BLaER1 (cell line): ENCODE results near the gene DRG2.

Experiments used
- H3K27ac ChIP-seq: shearing (Covaris generic); formaldehyde crosslinking; 2 replicates; pipeline ENCODE4 v1.8.1; 2022
- H3K27me3 ChIP-seq: shearing (Covaris generic); formaldehyde crosslinking; 2 replicates; pipeline ENCODE4 v1.8.1; 2022
- H3K36me3 ChIP-seq: shearing (Covaris generic); formaldehyde crosslinking; 2 replicates; pipeline ENCODE4 v1.8.1; 2022
- H3K4me1 ChIP-seq: shearing (Covaris generic); formaldehyde crosslinking; 2 replicates; pipeline ENCODE4 v1.8.1; 2022
- H3K4me2 ChIP-seq: shearing (Covaris generic); formaldehyde crosslinking; 2 replicates; pipeline ENCODE4 v1.8.1; 2022
- H3K4me3 ChIP-seq: shearing (Covaris generic); formaldehyde crosslinking; 2 replicates; pipeline ENCODE4 v1.8.1; 2022
- H3K9ac ChIP-seq: shearing (Covaris generic); formaldehyde crosslinking; 2 replicates; pipeline ENCODE4 v1.8.1; 2022
- H3K9me3 ChIP-seq: shearing (Covaris generic); formaldehyde crosslinking; 2 replicates; pipeline ENCODE4 v1.8.1; 2022
- H4K20me1 ChIP-seq: shearing (Covaris generic); formaldehyde crosslinking; 2 replicates; pipeline ENCODE4 v1.8.1; 2022
- Cebpa-rat ChIP-seq: shearing (Covaris generic); IDR thresholded peaks from 2 replicates; pipeline ENCODE4 v1.8.1; 2022

The DRG2 gene

DNA sequence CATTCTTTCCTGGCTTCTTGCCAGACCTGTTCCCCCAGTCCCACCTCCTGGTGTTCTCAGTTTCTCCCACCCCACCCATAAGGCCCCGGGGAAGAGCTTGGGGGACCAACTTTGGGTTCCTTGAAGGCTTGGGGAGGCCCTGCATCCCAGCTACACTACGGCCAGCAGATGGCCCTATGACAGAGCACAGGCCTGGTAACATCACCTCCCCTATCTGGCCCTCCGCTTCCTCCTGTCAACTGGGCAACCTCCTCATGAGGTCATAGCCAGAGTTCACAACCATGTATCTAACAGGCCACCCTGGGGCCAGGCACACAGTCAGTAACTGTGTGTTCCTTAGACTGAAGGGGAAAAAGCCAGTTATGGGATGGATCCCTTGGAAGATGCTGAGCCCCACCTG, 52.2 kb downstream of the DRG2 start:
- H3K9me3 ChIP-seq, result no peaks in the 10 kb centered on the region
- H3K4me1 ChIP-seq, result peaks cover 11% of the 10 kb centered on the region
- H3K27me3 ChIP-seq, result no peaks in the 10 kb centered on the region
- no peaks in the 10 kb centered on the region for H4K20me1 ChIP-seq
- H3K36me3 ChIP-seq, result no peaks in the 10 kb centered on the region
- no peak overlapping the region for H3K4me2 ChIP-seq
- no peak for TF ChIP-seq Cebpa-rat
- H3K9ac ChIP-seq, result no peak overlapping the region
- H3K4me3 ChIP-seq, result no peak overlapping the region
- H3K27ac ChIP-seq, result no peak overlapping the region

DNA sequence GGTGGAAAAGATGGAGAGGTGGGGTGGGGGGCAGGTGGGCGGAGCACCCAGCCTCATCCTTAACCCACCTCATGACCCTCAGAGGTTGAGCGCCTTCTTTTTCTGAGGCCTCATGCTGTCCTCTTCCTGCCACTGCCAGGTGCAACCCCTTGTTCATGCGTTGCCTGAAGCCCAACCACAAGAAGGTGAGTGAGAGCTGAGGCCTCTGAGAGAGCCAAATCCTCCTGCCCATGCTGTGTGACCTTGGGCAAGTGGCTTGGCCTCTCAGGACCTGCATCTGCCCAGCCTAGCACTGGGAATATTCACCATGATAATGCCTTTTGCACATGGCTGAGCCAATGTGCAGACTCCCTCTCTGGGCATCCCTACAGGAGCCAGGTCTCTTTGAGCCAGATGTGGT, 52.9 kb downstream of the DRG2 start:
- H3K9ac ChIP-seq, result no peak overlapping the region
- no peaks in the 10 kb centered on the region for H3K36me3 ChIP-seq
- no peaks in the 10 kb centered on the region for H4K20me1 ChIP-seq
- no peak overlapping the region for H3K4me2 ChIP-seq
- no peaks in the 10 kb centered on the region for H3K9me3 ChIP-seq
- H3K4me1 ChIP-seq, result peaks cover 13% of the 10 kb centered on the region
- H3K27me3 ChIP-seq, result no peaks in the 10 kb centered on the region
- no peak for TF ChIP-seq Cebpa-rat
- H3K27ac ChIP-seq, result no peak overlapping the region
- no peak overlapping the region for H3K4me3 ChIP-seq

DNA sequence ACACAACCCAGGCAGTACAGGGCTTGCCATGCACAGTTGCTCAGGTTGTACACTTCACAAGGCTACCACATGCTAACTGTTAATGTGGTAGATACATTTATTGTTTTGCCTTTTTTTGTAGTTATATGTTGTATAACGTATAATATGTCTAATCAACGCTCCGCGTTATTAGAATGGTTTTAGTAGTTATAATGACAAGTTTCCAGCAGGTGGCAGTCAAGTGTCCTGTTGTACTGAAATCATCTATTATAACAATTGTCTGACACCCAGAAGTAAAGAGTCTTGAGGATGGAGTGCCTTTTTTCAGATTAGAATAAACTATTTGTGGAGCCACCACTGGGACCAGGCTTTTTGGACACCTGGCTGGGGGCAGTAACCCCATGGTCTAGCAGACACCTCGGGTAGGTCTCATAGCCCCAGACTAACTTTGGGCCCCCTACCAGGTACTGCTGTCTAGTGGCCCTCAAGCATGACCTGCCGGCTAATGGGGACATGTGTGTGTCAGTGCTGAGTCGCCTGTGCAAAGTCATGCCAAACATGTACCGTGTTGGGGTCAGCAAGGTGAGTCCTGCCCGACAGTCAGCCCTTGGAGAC, 53.6 kb downstream of the DRG2 start:
- H3K4me1 ChIP-seq, result peaks cover 13% of the 10 kb centered on the region
- H4K20me1 ChIP-seq, result no peaks in the 10 kb centered on the region
- no peak overlapping the region for H3K27ac ChIP-seq
- no peaks in the 10 kb centered on the region for H3K27me3 ChIP-seq
- no peak overlapping the region for H3K4me2 ChIP-seq
- no peak overlapping the region for H3K9ac ChIP-seq
- no peak overlapping the region for H3K4me3 ChIP-seq
- no peak for TF ChIP-seq Cebpa-rat
- H3K36me3 ChIP-seq, result no peaks in the 10 kb centered on the region
- no peaks in the 10 kb centered on the region for H3K9me3 ChIP-seq

DNA sequence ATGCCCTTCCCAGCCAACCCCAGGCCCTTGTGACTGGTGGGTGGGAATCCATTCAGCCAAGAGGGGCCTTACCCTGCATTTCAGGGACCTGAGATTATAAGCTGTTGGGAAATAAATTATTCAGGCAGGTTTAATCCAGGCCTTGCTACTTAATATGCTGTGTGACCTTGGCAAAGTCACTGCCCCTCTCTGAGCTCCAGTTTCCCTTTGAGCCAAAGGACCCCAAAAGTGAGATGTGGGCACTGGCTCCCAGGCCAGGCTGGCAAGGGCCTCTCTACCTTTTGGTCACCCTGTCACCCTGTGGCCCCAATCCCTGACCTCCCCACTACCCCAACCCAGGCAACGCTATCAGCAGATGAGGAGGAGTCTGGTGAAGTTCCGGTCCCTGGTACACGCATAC, 54.7 kb downstream of the DRG2 start:
- no peak overlapping the region for H3K4me3 ChIP-seq
- no peak overlapping the region for H3K27ac ChIP-seq
- no peaks in the 10 kb centered on the region for H4K20me1 ChIP-seq
- no peak overlapping the region for H3K4me2 ChIP-seq
- no peaks in the 10 kb centered on the region for H3K9me3 ChIP-seq
- TF ChIP-seq Cebpa-rat, result no peak
- no peak overlapping the region for H3K9ac ChIP-seq
- peaks cover 13% of the 10 kb centered on the region for H3K4me1 ChIP-seq
- H3K36me3 ChIP-seq, result no peaks in the 10 kb centered on the region
- H3K27me3 ChIP-seq, result no peaks in the 10 kb centered on the region

DNA sequence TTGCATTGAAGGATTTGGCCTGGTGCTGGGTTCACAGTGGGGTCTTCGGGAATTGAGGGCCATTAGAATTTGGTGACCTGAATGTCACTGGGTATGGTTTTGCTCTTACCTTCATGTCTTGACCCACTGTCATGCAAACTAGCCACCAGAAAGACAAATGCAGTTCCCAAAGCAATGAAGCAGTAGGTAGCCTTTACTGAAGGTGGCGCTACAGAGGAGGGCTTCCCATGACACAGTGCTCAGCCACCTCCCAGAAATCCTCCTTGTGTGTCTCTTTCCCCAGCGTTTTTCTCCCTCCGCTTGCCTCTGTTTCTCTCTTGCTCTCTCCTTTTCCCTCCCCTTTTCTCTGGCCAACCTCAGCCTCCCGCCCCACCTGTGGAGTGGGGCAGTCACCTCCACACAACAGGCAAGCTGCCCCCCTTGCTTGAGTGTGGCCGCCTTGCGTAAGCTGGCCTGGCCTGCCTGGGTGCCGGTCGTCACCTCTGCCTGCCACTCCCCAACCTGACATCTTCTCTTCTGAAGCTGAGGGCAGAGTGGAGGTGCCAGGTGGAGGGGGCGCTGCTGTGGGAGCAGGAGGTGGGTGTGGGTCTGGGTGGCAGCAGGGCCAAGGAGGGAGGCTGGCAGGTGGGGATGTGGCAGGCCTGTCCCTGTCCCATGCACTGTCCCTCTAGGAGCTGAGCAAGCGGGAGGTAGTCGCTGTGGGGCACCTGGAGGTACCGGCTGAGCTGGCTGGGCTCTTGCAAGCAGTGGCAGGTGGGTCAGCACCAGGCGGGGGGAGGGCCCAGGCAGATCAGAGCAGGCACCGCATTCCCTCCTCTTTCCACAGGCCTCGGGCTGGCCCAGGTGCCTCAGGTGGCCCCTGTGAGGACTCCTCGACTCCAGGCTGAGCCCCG, 55.5 kb downstream of the DRG2 start:
- H4K20me1 ChIP-seq, result no peaks in the 10 kb centered on the region
- H3K36me3 ChIP-seq, result no peaks in the 10 kb centered on the region
- H3K9ac ChIP-seq, result no peak overlapping the region
- no peak overlapping the region for H3K27ac ChIP-seq
- no peak for TF ChIP-seq Cebpa-rat
- H3K9me3 ChIP-seq, result no peaks in the 10 kb centered on the region
- no peak overlapping the region for H3K4me3 ChIP-seq
- H3K4me2 ChIP-seq, result no peak overlapping the region
- no peaks in the 10 kb centered on the region for H3K27me3 ChIP-seq
- peaks cover 13% of the 10 kb centered on the region for H3K4me1 ChIP-seq

DNA sequence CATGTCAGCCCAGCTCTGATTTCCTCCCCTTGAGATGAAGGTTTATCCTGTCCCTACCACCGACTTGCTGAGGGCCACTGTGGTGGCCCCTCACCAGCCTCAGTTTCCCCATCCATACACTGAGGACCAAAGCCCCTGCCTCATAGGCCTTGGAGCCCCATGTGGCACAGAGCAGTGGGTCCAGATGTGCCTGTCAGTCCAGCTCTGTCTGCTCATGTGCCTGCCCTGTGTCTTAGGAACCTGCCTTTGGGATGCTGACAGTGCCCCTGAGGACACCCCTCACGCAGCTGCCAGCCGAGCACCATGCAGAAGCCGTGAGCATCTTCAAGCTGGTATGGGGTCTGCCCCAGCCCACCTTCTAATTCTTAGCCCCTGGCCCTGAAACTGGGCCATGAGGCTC, 56.5 kb downstream of the DRG2 start:
- peaks cover 13% of the 10 kb centered on the region for H3K4me1 ChIP-seq
- H3K4me2 ChIP-seq, result peak overlapping the region; percentile 19
- TF ChIP-seq Cebpa-rat, result no peak
- no peaks in the 10 kb centered on the region for H3K27me3 ChIP-seq
- no peaks in the 10 kb centered on the region for H3K9me3 ChIP-seq
- no peak overlapping the region for H3K9ac ChIP-seq
- no peaks in the 10 kb centered on the region for H4K20me1 ChIP-seq
- H3K27ac ChIP-seq, result no peak overlapping the region
- H3K4me3 ChIP-seq, result no peak overlapping the region
- no peaks in the 10 kb centered on the region for H3K36me3 ChIP-seq

DNA sequence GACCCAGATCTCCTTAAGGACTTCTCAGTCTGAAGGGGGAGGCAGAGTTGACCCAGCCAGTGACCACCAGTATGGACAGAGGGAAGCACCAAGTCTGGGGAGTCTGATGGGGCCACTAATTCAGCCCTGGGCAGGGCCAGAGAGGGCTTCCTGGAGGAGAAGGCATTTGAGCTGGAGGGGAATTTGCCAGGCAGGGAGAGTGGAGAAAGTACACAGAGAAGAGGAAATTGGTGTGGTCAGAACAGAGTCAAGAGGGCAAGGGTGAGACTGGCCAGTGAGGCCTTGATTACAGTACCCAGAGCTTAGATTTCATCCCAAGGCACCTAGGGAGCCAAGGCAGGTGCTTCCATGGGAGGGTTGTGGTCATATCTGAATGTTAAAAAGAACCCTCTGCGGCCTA, 57.1 kb downstream of the DRG2 start:
- TF ChIP-seq Cebpa-rat, result no peak
- no peaks in the 10 kb centered on the region for H3K9me3 ChIP-seq
- no peaks in the 10 kb centered on the region for H4K20me1 ChIP-seq
- H3K4me3 ChIP-seq, result no peak overlapping the region
- H3K4me1 ChIP-seq, result peaks cover 13% of the 10 kb centered on the region
- H3K27ac ChIP-seq, result no peak overlapping the region
- no peaks in the 10 kb centered on the region for H3K36me3 ChIP-seq
- H3K9ac ChIP-seq, result no peak overlapping the region
- no peaks in the 10 kb centered on the region for H3K27me3 ChIP-seq
- peak overlapping the region; percentile 19 for H3K4me2 ChIP-seq

DNA sequence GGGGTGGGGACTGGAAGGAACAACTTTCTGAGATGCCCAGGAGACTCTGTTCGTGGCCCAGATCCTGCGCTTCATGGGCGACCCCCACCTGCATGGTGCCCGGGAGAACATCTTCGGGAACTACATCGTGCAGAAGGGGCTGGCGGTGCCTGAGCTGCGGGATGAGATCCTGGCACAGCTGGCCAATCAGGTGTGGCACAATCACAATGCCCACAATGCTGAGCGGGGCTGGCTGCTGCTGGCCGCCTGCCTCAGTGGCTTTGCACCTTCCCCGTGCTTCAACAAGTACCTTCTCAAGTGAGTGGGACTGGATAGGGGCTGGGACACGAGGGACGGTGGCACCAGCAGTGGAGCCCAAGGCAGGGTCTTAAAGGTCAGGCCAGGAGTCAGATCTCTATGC, 58.1 kb downstream of the DRG2 start:
- TF ChIP-seq Cebpa-rat, result no peak
- no peaks in the 10 kb centered on the region for H3K27me3 ChIP-seq

DNA sequence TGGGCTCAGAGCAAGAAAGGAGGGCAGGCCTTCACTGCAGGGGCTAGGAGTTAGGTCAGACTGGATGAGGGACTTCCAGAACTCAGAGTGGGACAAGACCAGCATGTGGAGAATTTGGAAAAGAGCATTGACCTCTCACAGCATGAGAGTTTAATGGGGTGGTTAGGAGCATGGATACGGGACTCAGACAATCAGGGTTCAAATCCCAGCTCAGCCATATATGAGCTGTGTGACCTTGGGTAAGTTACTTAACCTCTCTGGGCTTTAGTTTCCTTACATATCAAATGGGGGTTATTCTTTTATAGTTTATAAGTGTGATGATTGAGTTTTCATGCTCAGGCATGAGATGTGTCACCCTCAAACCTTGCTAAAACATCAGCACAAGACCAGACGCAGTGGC, 58.5 kb downstream of the DRG2 start:
- Histone ChIP-seq H4K20me1 (no peaks in the 10 kb centered on the region), H3K9ac (no peak overlapping the region), H3K4me3 (no peak overlapping the region), H3K36me3 (no peaks in the 10 kb centered on the region), H3K9me3 (no peaks in the 10 kb centered on the region), H3K27ac (no peak overlapping the region), H3K27me3 (no peaks in the 10 kb centered on the region), H3K4me2 (no peak overlapping the region), H3K4me1 (peaks cover 13% of the 10 kb centered on the region)
- TF ChIP-seq Cebpa-rat, result no peak

More for the DNA sequence above, 58.1 kb downstream of the DRG2 start:
- H3K4me3 ChIP-seq, result no peak overlapping the region
- H3K4me2 ChIP-seq, result no peak overlapping the region
- no peak overlapping the region for H3K27ac ChIP-seq
- no peaks in the 10 kb centered on the region for H3K9me3 ChIP-seq
- no peak overlapping the region for H3K9ac ChIP-seq
- no peaks in the 10 kb centered on the region for H4K20me1 ChIP-seq
- no peaks in the 10 kb centered on the region for H3K36me3 ChIP-seq
- H3K4me1 ChIP-seq, result peaks cover 13% of the 10 kb centered on the region

DNA sequence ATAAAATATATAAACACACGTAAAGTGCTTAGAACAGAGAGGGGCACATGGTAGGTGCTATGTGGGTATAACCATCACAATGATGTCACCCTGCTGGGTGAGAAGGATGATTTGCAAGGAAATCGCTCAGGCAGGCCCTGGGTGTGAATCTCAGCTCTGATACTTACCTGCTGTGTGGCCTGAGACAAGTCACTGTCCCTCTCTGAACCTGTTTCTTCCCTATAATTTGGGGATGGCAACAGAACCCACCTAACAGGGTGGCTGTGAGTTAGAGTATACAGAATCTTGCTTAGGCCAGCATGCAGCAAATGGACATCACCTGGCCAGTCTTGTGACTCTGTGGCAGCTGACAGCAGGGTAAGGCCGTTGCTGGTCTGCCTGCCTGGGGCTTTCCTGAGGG, 59.2 kb downstream of the DRG2 start:
- H3K9ac ChIP-seq, result no peak overlapping the region
- no peaks in the 10 kb centered on the region for H3K9me3 ChIP-seq
- no peak overlapping the region for H3K27ac ChIP-seq
- H3K4me3 ChIP-seq, result no peak overlapping the region
- H3K4me1 ChIP-seq, result peaks cover 13% of the 10 kb centered on the region
- H4K20me1 ChIP-seq, result no peaks in the 10 kb centered on the region
- no peak for TF ChIP-seq Cebpa-rat
- H3K4me2 ChIP-seq, result no peak overlapping the region
- H3K27me3 ChIP-seq, result no peaks in the 10 kb centered on the region
- no peaks in the 10 kb centered on the region for H3K36me3 ChIP-seq
